Stimulated activated effector memory CD8-positive, alpha-beta T cell treated with anti-CD3 and anti-CD28 coated beads, Interleukin-12 subunit alpha, Interleukin-12 subunit beta, amount 100 ng/mL, for 72 hours (primary cell): ENCODE data around the gene RGL1.

Source experiments
- ATAC-seq: fragments of 150-1000 bp; cut with Tn5 transposase; 2 replicates; pipeline ENCODE4 v1.10.0; 2021
- DNase-seq, 2 donors: peaks; one replicate each; pipeline ENCODE4 v3.0.0; 2021 to 2022; ENCODE audit warnings: low spot score in 2 of 2
- H3K27ac Mint-ChIP-seq: one replicate; pipeline ENCODE4 v1.8.0; 2022; ENCODE audit warnings: mild to moderate bottlenecking, mixed read lengths
- H3K36me3 Mint-ChIP-seq: one replicate; pipeline ENCODE4 v1.8.0; 2022; ENCODE audit warnings: mild to moderate bottlenecking, mixed read lengths
- H3K4me1 Mint-ChIP-seq: one replicate; pipeline ENCODE4 v1.8.0; 2022; ENCODE audit warnings: mixed read lengths
- H3K4me3 Mint-ChIP-seq: one replicate; pipeline ENCODE4 v1.8.0; 2022; ENCODE audit warnings: mild to moderate bottlenecking, mixed read lengths
- H3K9me3 Mint-ChIP-seq: one replicate; pipeline ENCODE4 v1.8.0; 2022; ENCODE audit warnings: mixed read lengths

The RGL1 gene

DNA sequence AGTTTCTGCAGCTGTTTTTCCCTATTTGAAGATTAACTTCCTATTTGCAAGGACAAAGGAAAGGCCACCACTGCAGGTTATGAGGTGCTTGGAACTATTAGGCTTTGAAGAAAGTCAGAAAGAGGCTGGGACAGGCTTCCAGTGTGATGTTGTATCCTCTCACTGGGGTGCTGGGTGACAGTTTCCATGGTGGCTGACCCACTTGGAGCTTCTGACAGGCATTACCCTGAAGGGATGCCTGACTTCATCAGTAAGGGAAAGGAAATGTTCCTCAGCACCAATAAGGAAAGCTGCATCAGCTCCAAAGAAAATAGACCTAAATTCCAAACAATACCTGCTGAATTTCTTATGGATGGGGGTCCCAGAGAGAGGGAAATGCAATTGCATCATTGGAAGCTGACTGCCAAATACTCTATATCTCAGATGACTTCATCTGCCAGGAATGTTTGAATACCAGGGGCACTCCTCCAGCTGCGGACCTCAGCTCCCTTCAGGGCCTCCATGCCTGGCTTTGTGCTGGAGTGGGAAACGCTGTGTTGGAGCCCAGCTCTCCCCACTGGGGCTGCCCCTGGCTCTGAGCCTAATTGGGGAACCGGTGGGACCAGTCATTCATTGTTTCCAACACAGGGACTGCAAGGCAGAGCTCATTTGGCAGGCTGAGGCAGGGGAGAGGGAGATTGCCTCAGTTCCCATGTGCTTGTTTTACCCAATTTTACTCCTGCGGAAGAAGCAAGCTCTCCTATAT, 76.6 kb downstream of the RGL1 start:
- ATAC-seq (no peak), DNase-seq (no peak)
- Mint-ChIP-seq H3K4me3 (no peak overlapping the region), H3K4me1 (no peaks in the 10 kb centered on the region), H3K9me3 (no peaks in the 10 kb centered on the region), H3K27ac (no peak overlapping the region), H3K36me3 (no peaks in the 10 kb centered on the region)

DNA sequence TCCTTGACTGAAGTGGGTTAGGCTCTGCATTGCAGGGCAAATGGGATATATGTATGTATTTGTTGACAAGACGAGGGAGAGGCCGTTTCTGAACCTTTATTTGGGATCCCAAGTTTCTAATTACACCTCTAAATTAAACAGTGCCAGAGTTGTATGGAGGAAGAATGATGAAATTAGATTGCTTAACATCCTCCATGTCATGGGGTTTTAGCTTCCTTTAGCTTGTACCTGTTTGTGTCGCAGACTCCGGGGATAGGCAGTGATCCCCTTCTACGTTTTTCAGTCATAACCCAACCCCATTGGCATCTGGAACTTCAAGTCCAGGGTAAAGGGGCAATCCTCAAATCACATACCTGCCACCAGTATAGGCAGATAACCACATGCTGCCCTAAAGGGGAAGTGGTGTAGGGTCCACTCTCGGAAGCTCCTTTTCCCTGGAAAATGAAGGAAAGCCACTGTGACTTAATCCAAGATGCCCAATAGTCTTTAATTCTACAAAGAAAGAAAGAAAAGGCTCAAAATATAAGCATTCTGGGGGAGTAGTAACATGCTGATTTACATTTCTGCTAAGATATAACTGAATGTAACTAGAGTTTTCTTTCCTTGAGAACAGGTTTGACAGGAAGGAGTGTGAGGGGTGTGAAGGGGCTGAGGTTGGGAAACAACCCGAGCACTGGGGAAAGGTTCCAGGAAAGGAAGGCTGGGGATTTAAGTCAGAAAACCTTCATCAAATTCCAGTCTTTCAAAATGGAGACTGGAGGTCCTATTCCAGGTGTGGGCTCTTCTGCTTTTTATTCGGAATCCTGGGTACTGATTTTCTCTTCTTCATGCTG, 77.6 kb downstream of the RGL1 start:
- Mint-ChIP-seq H3K36me3 (no peaks in the 10 kb centered on the region), H3K27ac (no peak overlapping the region), H3K4me1 (peaks cover 5% of the 10 kb centered on the region), H3K4me3 (no peak overlapping the region), H3K9me3 (no peaks in the 10 kb centered on the region)
- no peak for DNase-seq
- ATAC-seq, result no peak

DNA sequence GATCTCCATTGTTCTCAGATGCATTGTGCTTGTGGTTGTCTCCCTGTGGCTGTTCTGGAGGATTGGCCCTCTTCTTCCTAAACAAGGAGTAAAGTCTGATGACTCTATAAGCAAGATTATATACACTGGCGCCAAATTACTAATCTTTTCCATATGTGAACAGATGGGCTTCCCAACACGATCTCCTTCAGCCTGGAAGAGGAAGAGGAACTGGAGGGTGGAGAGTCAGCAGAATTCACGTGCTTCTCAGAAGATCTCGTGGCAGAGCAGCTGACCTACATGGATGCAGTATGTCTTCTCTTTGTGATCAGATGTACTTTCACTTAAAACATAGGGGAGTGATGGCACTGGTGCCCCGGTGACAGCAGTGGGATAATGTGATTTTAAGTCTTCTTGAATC, 78.7 kb downstream of the RGL1 start:
- ATAC-seq (no peak), DNase-seq (no peak)
- Mint-ChIP-seq H3K4me1 (peaks cover 16% of the 10 kb centered on the region), H3K4me3 (no peak overlapping the region), H3K9me3 (no peaks in the 10 kb centered on the region), H3K27ac (no peak overlapping the region), H3K36me3 (no peaks in the 10 kb centered on the region)

DNA sequence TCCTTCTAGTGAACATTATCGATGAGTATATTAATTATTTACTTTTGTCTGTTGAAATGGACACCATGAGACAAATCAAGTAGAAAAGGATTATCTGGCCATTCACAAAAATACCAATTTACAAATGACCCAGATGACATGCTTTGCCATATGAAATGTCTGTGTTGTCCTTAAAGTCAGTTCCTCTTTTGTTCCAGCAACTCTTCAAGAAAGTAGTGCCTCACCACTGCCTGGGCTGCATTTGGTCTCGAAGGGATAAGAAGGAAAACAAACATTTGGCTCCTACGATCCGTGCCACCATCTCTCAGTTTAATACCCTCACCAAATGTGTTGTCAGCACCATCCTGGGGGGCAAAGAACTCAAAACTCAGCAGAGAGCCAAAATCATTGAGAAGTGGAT, 79.6 kb downstream of the RGL1 start:
- DNase-seq (no peak), ATAC-seq (no peak)
- H3K9me3 Mint-ChIP-seq, result no peaks in the 10 kb centered on the region
- no peak overlapping the region for H3K4me3 Mint-ChIP-seq
- H3K36me3 Mint-ChIP-seq, result no peaks in the 10 kb centered on the region
- peaks cover 24% of the 10 kb centered on the region for H3K4me1 Mint-ChIP-seq
- no peak overlapping the region for H3K27ac Mint-ChIP-seq

DNA sequence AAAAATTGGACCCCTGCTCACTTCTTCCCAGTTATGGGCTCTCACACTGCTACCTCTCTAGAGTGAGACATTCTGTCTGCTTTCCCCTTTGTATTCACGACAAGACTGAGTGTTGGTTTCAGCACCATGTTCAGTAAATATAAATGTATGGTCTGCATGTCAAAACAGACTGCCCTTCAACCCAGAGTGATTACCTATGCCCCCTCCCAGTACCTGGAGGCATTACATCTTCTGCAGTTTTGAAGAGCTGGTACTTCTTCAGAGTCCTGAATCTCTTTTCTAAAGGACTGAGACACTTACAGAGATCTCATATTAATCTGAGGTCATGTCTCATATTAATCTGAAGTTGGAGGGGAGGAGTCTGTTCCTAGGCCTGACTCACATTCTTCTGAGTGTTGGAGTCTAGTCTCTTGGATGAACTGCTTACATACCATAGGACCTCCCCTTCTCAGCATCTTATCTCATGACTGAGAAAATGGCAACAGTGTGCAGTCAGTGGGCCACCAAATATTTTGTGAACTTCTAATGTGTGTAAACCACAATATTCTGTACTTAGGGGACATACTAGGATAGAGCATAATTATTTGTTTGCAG, 80.3 kb downstream of the RGL1 start:
- H3K9me3 Mint-ChIP-seq, result no peaks in the 10 kb centered on the region
- H3K27ac Mint-ChIP-seq, result no peak overlapping the region
- ATAC-seq (no peak), DNase-seq (no peak)
- H3K4me3 Mint-ChIP-seq, result no peak overlapping the region
- peaks cover 24% of the 10 kb centered on the region for H3K4me1 Mint-ChIP-seq
- no peaks in the 10 kb centered on the region for H3K36me3 Mint-ChIP-seq

DNA sequence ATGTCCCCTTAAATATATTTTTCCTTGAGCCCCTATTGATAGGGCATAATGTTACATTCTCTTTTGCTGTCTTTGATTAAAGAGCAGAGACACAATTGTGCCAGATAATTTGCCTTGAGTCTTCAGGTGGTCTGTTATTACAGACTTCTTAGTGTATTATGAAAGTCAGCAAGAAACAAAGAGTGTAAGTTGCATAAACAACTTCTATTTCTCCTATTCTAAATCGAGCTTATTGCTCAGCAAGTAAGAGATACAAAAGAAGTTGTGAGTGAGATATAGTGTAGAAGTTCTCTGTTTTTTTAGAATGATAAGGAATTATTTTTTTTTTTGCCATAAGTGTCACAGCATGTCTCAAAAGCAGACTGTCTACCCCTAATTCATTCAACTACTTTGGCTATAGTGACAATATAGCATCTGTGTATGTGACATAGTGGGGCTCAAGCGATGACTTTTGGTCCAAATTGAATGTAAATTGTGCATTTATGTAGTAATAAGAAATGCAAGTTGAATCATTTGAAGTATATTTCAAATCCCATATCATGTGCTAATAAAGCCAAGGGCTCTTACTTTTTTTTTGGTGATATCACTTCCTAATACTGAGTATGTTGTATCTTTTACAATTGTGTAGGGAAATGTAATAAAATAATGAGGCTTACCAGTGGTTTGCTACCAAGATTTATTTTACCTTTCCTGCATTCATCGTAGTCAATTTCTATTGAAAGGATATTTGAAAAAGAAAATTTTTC, 81.3 kb downstream of the RGL1 start:
- DNase-seq (no peak), ATAC-seq (no peak)
- Mint-ChIP-seq H3K4me1 (peaks cover 24% of the 10 kb centered on the region), H3K4me3 (no peak overlapping the region), H3K36me3 (no peaks in the 10 kb centered on the region), H3K9me3 (no peaks in the 10 kb centered on the region), H3K27ac (no peak overlapping the region)

DNA sequence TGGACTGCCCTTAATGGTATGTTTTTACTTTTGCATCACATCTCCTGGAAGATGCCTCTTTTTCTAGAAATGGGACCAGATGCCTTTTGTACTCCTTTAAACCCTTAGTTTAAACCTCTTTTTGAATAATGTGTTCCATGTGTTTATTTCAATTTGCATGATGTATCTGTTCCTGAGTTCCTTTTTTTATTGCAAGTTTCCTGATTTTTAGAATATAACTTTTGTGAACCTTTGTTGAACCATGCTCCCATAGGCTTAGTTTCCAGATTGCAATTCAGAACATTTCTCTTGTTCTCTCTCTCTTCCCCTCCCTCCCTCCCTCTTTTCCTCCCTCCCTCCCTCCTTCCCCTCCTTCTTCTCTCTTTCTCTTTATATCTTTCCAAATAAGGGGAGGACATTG, 81.9 kb downstream of the RGL1 start:
- Mint-ChIP-seq H3K4me3 (no peak overlapping the region), H3K27ac (no peak overlapping the region), H3K9me3 (no peaks in the 10 kb centered on the region), H3K4me1 (peaks cover 24% of the 10 kb centered on the region), H3K36me3 (no peaks in the 10 kb centered on the region)
- ATAC-seq (no peak), DNase-seq (no peak)

DNA sequence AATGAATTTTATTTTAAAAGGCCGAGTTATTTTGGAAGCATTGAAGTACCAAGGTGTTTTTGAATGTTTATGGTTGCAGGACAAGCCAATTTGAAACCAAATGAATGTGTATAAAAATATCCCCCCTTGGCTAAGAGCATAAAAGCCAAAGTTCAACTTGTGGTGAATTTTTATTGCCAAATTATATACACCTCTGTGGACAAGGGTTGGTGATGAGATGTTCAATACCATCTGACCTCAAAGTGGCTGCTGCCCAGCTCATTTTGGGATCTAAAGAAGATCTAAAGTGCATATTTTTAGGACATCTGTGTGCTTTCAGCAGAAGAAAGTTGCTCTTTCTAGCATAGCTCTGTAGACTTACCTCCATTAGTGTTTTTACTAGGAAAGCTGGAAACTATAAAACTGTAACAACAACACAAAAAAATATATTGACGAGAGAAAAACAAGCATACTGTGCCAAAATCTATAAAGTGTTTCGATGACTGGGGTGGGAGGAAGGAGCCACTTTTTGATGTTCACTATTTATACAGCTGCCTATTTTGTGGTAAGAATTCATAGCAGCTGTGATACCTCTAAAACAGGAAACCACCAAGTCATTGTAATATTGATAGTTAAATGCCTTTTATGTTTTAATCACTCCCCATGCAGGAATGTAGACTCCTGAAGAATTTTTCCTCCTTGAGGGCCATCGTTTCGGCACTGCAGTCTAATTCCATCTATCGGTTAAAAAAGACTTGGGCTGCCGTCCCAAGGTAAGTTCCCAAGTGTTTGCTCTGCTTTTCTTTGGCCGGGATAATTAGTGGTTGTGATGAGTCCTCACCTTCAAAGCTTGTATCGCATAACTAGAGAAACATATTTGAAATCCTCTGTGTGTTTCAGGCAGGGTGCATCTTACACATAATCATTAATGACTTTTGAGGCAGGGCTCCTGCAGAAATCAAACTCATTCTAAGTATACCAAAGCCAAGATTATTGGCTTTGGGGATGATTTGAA, 83.2 kb downstream of the RGL1 start:
- H3K4me1 Mint-ChIP-seq, result peaks cover 24% of the 10 kb centered on the region
- DNase-seq (no peak), ATAC-seq (peak; percentile 50)
- H3K27ac Mint-ChIP-seq, result peak overlapping the region; percentile 59
- H3K36me3 Mint-ChIP-seq, result no peaks in the 10 kb centered on the region
- H3K9me3 Mint-ChIP-seq, result no peaks in the 10 kb centered on the region
- no peak overlapping the region for H3K4me3 Mint-ChIP-seq

DNA sequence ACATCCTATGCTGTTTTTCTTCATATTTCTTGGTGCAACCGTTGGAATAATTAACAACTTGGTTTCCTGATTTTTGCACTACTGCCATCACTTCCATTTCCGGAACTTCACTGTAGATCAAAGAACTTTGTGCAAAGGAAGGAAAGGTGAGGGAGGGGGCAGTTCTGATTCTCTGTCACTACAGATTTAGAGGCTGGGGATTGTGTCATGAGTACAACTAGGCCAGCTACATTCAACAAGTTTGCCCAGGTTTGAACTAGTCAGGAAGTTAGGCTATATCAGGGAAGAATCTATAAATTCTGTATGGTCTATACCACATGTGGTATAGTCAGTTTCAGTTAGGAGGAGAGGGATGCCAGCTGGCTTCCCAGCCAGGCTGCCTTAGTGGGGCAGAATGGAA, 84.2 kb downstream of the RGL1 start:
- no peak for ATAC-seq
- Mint-ChIP-seq H3K9me3 (no peaks in the 10 kb centered on the region), H3K4me1 (peaks cover 24% of the 10 kb centered on the region), H3K4me3 (no peak overlapping the region), H3K36me3 (no peaks in the 10 kb centered on the region), H3K27ac (no peak overlapping the region)
- DNase-seq, result no peak

DNA sequence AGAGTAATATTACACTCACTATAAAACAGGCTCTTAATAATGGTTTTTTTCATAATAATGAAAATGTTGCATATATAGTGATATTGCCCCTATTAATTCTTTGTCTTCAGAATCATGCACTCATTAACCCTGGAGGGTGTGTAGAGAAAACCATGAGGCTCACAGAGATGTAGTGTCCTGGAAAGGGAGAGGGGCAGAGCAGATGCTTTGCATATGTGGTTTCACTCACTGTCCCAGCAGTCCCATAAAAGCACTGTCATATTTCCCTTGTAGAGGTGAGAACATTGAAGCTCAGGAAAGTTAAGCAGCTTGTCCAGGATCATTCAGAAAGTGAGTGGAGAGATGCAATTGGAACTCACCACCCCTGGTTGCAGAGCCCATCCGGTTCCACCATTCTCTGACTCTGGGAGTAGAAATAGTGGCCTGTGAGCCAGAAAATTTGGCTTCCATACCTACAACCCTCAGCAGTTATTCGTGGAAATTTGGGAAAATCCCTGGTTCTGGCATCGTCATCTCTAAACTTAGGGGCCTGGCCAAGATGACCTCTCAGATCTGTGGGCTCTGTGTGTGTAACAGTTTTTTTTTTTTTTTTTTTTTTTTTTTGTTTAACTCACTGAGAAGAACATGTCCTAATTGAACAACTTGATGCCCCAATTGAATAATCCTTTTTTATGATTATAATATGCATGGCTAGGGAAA, 86.4 kb downstream of the RGL1 start:
- peaks cover 25% of the 10 kb centered on the region for H3K4me1 Mint-ChIP-seq
- no peaks in the 10 kb centered on the region for H3K36me3 Mint-ChIP-seq
- no peak overlapping the region for H3K4me3 Mint-ChIP-seq
- no peaks in the 10 kb centered on the region for H3K9me3 Mint-ChIP-seq
- no peak overlapping the region for H3K27ac Mint-ChIP-seq
- DNase-seq (no peak), ATAC-seq (no peak)

DNA sequence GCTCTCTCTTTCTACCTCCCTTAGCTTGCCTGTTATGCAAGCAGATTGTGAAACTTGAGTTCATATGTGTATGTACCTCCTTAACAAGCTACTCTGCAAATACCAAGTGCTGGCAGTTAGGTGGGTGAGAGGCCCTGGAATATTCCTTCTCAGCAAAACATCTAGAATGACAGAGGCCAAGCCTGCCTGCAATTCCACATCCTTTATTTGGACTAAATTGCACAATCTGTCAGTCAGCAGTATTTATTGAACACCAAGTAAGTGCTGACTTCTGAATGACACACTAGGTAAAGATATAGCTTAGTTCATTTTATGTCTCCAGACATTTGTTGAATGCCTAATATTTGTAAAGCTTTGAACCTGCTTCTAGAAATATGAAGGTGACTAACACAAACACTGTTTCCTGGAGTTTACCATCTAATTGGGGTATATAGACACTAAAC, 87.5 kb downstream of the RGL1 start:
- no peak for ATAC-seq
- Mint-ChIP-seq H3K27ac (no peak overlapping the region), H3K36me3 (no peaks in the 10 kb centered on the region), H3K9me3 (no peaks in the 10 kb centered on the region), H3K4me3 (no peak overlapping the region), H3K4me1 (peaks cover 27% of the 10 kb centered on the region)
- DNase-seq, result no peak

DNA sequence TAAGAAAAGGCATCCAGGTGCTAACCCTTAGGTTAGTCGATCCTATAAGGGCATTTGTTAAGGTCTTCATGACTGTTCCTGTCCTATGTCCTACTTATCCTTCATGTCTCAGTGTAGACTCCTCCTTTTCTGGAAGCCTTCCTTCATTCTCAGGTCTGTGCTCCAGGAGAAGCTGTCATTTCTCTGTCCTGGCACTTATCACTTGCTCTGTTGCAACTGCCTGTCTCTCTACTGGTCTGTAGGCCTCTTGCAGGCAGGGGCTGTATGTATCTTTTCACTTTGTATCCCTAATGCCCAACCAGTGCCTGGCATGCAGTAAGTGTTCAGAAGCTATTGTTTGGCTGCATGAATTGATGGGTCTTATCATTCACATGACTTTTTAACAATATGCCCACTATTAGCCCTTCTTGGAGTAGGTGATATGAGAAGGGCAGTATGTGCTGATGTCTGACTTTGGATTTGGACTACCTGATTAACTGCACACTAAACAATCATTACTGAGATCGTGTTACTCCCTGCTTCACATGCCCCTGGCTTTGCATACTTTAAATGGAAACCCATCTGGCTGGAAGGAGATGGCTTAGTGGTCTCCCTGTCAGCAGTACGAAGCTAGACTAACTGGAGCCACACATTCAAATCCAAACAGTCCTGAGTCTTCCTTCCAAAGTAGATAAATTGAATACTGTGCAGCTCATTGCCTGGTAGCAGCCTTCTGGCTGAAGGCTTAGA, 88.8 kb downstream of the RGL1 start:
- H3K4me1 Mint-ChIP-seq, result peaks cover 18% of the 10 kb centered on the region
- no peaks in the 10 kb centered on the region for H3K9me3 Mint-ChIP-seq
- no peak overlapping the region for H3K27ac Mint-ChIP-seq
- ATAC-seq (no peak), DNase-seq (no peak)
- H3K4me3 Mint-ChIP-seq, result no peak overlapping the region
- no peaks in the 10 kb centered on the region for H3K36me3 Mint-ChIP-seq

DNA sequence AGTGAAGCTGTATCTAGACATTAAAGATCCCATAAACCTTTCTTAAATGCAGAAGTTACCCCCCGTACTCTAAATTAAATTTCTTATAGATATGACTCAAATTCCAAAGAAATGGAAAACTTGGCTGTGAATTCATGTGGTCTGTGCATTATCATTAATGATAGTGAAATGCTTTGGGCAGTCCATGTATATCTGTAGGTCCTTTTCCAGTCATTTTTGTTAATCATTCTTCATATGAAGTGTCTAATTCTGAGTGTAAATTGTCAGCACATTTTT, 89.3 kb downstream of the RGL1 start:
- no peak overlapping the region for H3K27ac Mint-ChIP-seq
- DNase-seq, result no peak
- H3K4me1 Mint-ChIP-seq, result peaks cover 13% of the 10 kb centered on the region
- H3K36me3 Mint-ChIP-seq, result no peaks in the 10 kb centered on the region
- no peak for ATAC-seq
- H3K4me3 Mint-ChIP-seq, result no peak overlapping the region
- no peaks in the 10 kb centered on the region for H3K9me3 Mint-ChIP-seq
